Kidney (tissue), 14 donors: ENCODE results near the gene NBEAL2. TPM values are rescaled to one million over a fixed set of nuclear protein-coding genes. Genes with fewer than 3 reads are reported as not detected.
A peak's percentile ranks its signal among the peaks of the same experiment; 100 is the strongest.

Experiments
- DNase-seq, 5 donors: peaks; one replicate each; pipeline ENCODE4 v3.0.0-alpha.2; 2013 to 2020
- FAIRE-seq: peaks from 2 replicates; lab custom pipeline; 2012; peaks lifted over from hg19 to GRCh38; lab: Jason Lieb, UNC
- H3K27ac ChIP-seq, 2 donors: one replicate each; pipeline ENCODE4 v1.7.0; 2013; ENCODE audit warnings: low read depth in 2 of 2, low read length in 2 of 2, inconsistent platforms in 1 of 2
- H3K27me3 ChIP-seq: one replicate; pipeline ENCODE4 v1.7.1; 2013; ENCODE audit warnings: low read length, inconsistent platforms; ENCODE audit not compliant: control insufficient read depth, insufficient read depth
- H3K36me3 ChIP-seq, 3 donors: one replicate each; pipeline versions ENCODE4 v1.7.0 to v1.7.1; 2013; ENCODE audit warnings: low read length in 3 of 3, control low read depth in 1 of 3, inconsistent platforms in 1 of 3; ENCODE audit not compliant: insufficient read depth in 3 of 3, control insufficient read depth in 2 of 3
- H3K4me1 ChIP-seq, 3 donors: one replicate each; pipeline versions ENCODE4 v1.7.0 to v1.7.1; 2013; ENCODE audit warnings: low read length in 3 of 3, inconsistent platforms in 1 of 3, low read depth in 1 of 3; ENCODE audit not compliant: control insufficient read depth in 2 of 3, insufficient read depth in 2 of 3
- H3K4me3 ChIP-seq, 3 donors: one replicate each; pipeline versions ENCODE4 v1.7.0 to v1.8.1; 2013; ENCODE audit warnings: low read length in 3 of 3, control low read depth in 1 of 3, inconsistent platforms in 1 of 3
- H3K9ac ChIP-seq, 3 donors: one replicate each; pipeline versions ENCODE4 v1.7.0 to v1.7.1; 2013; ENCODE audit warnings: low read length in 3 of 3, control low read depth in 1 of 3, inconsistent platforms in 1 of 3
- H3K9me3 ChIP-seq, 3 donors: one replicate each; pipeline versions ENCODE4 v1.7.0 to v1.7.1; 2013; ENCODE audit warnings: low read length in 3 of 3, control low read depth in 1 of 3, inconsistent platforms in 1 of 3; ENCODE audit not compliant: control insufficient read depth in 2 of 3, insufficient read depth in 1 of 3
- intact Hi-C: fragments of 100-400 bp; cut with DNase I; formaldehyde crosslinking; loops from one replicate; pipeline ENCODE4 v1.11.1; 2022
- polyA plus RNA-seq: library from polyadenylated mRNA; stranded (reverse); fragments of 350-450 nt; fragmentation: Illumina TruSeq; extraction: RNeasy Lipid Tissue Mini Kit (QIAGEN cat#74804); gene quantifications from one replicate; pipeline ENCODE4 v1.2.3, GENCODE V29; 2014; ENCODE audit warnings: low read depth, low replicate concordance; ENCODE audit not compliant: insufficient read depth
- total RNA-seq: library from RNA; stranded (reverse); fragmentation: NEBNext Ultra II Directional; extraction: Animal tissue kit (Norgen Biotek cat#: 25700); gene quantifications from one replicate; pipeline ENCODE4 v1.2.1, GENCODE V29; 2021
- TF ChIP-seq, protein P1 (sequence below): IDR thresholded peaks from 3 replicates; pipeline ENCODE4 v1.5.1; 2012; ENCODE audit warnings: mild to moderate bottlenecking, moderate library complexity, borderline replicate concordance; ENCODE audit not compliant: insufficient read depth; ENCODE audit errors: extremely low read depth
- donor health status: control.
- donor health status: control.
- donor health status: control.
- donor health status: control.
- donor health status: control.
- donor health status: DM: yes; HTN: yes; CAD: no.
- donor health status: Normal renal cell carcinoma (clear cell type).

NBEAL2 gene
- total and polyA plus RNA-seq, 2 donors from 2014 or later = 25.7 to 82.8 TPM

DNA sequence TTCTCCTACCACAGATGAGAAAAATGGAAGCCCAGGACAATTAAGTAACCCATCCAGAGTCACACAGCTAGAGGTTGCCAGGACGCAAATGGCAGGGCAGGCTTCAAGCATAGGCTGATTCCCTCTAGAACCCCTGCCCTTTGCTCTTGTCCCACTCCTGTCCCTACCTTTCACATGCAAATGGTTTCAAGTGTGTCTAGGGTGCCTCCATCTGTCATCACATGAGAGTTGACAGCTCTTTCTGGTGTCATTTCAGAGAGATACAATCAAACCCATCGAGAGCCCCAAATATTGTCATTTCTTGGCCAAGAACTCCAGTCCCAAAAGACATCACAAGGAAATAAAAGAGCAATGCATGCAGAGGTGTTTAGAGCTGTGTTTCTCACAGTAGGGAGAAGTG, 26.7 kb upstream of the NBEAL2 start:
- peak overlapping the region in 1 of 2 donors; percentile 76 for H3K27ac ChIP-seq
- H3K4me1 ChIP-seq = peaks cover 0 to 59% (median 35%) of the 10 kb centered on the region in 3 donors
- H3K27me3 ChIP-seq = no peaks in the 10 kb centered on the region
- H3K9me3 ChIP-seq = no peaks in the 10 kb centered on the region
- intact Hi-C loops = no loop called here
- H3K4me3 ChIP-seq = no peak overlapping the region
- H3K36me3 ChIP-seq = no peaks in the 10 kb centered on the region
- FAIRE-seq (no peak), DNase-seq (no peak)
- H3K9ac ChIP-seq = no peak overlapping the region
- TF ChIP-seq, protein P1, sequence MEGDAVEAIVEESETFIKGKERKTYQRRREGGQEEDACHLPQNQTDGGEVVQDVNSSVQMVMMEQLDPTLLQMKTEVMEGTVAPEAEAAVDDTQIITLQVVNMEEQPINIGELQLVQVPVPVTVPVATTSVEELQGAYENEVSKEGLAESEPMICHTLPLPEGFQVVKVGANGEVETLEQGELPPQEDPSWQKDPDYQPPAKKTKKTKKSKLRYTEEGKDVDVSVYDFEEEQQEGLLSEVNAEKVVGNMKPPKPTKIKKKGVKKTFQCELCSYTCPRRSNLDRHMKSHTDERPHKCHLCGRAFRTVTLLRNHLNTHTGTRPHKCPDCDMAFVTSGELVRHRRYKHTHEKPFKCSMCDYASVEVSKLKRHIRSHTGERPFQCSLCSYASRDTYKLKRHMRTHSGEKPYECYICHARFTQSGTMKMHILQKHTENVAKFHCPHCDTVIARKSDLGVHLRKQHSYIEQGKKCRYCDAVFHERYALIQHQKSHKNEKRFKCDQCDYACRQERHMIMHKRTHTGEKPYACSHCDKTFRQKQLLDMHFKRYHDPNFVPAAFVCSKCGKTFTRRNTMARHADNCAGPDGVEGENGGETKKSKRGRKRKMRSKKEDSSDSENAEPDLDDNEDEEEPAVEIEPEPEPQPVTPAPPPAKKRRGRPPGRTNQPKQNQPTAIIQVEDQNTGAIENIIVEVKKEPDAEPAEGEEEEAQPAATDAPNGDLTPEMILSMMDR = no peak

DNA sequence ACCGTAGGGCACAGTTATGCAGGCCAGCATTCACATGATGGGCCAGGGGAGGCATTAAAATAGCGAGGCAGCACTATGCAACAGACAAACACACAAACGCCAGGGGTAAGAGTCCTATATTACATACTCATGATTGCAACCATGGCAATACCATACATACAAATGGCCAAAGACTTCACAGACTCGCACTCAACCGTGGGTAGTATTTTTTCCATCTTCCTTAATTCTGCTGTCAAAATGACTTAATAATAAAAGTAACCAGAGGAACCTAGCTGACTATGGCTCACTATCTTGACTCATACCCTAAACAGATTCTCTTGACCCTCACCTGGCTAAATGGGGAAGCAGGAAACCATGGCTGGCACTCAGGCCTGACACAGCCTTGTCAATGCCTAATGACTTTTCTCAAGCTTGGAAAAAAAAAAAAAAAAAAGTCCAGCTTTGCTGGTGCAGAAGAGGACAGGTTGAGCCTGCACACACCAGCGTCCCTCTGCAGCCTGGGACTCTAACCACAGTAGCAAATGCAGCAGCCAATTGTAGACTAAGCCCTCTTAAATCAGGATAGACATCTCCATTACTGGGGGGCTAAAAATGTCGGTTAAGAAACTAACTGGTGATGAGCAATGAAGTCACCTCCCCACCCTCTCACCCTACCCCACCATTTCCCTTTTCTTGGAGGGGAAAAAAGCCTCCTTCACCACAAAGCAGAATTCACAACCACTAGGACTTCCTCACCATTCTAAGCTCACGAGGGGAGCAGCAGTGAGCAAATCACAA, 26.0 kb upstream of the NBEAL2 start:
- H3K36me3 ChIP-seq = no peaks in the 10 kb centered on the region
- peak overlapping the region in 2 of 3 donors; percentile 16 to 34 for H3K9ac ChIP-seq
- H3K9me3 ChIP-seq = no peaks in the 10 kb centered on the region
- TF ChIP-seq, protein P1 = no peak
- intact Hi-C loops = no loop called here
- H3K27me3 ChIP-seq = no peaks in the 10 kb centered on the region
- DNase-seq = peak in 1 of 5 donors; percentile 32
- H3K4me1 ChIP-seq = peaks cover 0 to 53% (median 33%) of the 10 kb centered on the region in 3 donors
- no peak overlapping the region for H3K4me3 ChIP-seq
- H3K27ac ChIP-seq = peak overlapping the region; percentile 49 to 76
- FAIRE-seq = no peak

DNA sequence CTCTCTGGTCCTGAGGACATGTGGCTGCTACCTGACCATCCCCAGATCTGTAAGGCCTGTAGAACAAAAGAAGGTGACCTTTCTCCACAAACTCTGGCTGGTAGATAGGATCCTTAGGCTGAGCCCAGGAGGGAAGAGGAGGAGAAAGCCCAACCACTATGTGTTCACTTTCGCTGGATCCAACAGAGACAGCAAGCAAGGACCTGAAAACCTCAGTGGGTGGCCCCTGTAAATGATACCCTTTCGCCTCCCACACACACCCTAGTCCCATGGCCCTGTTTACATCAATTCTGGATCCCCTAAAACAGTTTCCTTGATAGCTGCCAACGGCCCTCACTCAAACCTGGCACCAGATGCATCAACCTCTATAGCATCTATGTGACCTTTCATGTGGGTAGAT, 25.3 kb upstream of the NBEAL2 start:
- Histone ChIP-seq H3K27me3 (no peaks in the 10 kb centered on the region), H3K9me3 (no peaks in the 10 kb centered on the region), H3K4me1 (peaks cover 0 to 53% (median 32%) of the 10 kb centered on the region in 3 donors), H3K4me3 (no peak overlapping the region), H3K36me3 (no peaks in the 10 kb centered on the region), H3K9ac (peak overlapping the region in 1 of 3 donors; percentile 34), H3K27ac (peak overlapping the region; percentile 49 to 76)
- intact Hi-C loops = no loop called here
- FAIRE-seq (no peak), DNase-seq (no peak)
- TF ChIP-seq, protein P1 = no peak
